Measurements from ENCODE around the gene ATF7IP2. TPM values are rescaled to one million over a fixed set of nuclear protein-coding genes. Genes with fewer than 3 reads are reported as not detected.
"Not testable (repeated sequence)": the region's sequence is repeated elsewhere in the genome, so short reads cannot be mapped to it uniquely, and the experiment has no call there.

ATF7IP2 gene
- total RNA-seq, 1 experiment from 2014 or later = 7.1 TPM

- H3K9me3 ChIP-seq (replicated peaks); H3K27ac ChIP-seq; H3K4me3 ChIP-seq; H3K27me3 ChIP-seq (replicated peaks); H3K36me3 ChIP-seq; DNase-seq (ENCODE audit: low read depth in 1 of 2, low spot score in 2 of 2); H3K4me1 ChIP-seq (replicated peaks): not testable (repeated sequence)
Measured at GRCh38 chr16:10429299-10429969, 43.6 kb downstream of the ATF7IP2 start.

- no peak for DNase-seq (ENCODE audit: low read depth in 1 of 2, low spot score in 2 of 2)
- Histone ChIP-seq H3K9me3 (replicated peaks) (0 out of 2 replicates have a peak, but pooled peaks cover 10% of the 10 kb centered on the region), H3K4me1 (replicated peaks) (no peaks in the 10 kb centered on the region), H3K36me3 (no peaks in the 10 kb centered on the region; the same call in 1 of the 2 replicates), H3K27ac (no peak overlapping the region), H3K4me3 (no peak overlapping the region), H3K27me3 (replicated peaks) (no peaks in the 10 kb centered on the region)
Measured at GRCh38 chr16:10441726-10442125, 55.9 kb downstream of the ATF7IP2 start.

- H3K9me3 ChIP-seq (replicated peaks) = 0 out of 2 replicates have a peak, but pooled peaks cover 14% of the 10 kb centered on the region
- H3K27me3 ChIP-seq (replicated peaks) = no peaks in the 10 kb centered on the region
- no peaks in the 10 kb centered on the region; the same call in 1 of the 2 replicates for H3K36me3 ChIP-seq
- H3K27ac ChIP-seq = no peak overlapping the region
- H3K4me3 ChIP-seq = no peak overlapping the region
- no peak for DNase-seq (ENCODE audit: low read depth in 1 of 2, low spot score in 2 of 2)
- H3K4me1 ChIP-seq (replicated peaks) = no peaks in the 10 kb centered on the region
Measured at GRCh38 chr16:10447289-10447688, 61.4 kb downstream of the ATF7IP2 start.

DNA sequence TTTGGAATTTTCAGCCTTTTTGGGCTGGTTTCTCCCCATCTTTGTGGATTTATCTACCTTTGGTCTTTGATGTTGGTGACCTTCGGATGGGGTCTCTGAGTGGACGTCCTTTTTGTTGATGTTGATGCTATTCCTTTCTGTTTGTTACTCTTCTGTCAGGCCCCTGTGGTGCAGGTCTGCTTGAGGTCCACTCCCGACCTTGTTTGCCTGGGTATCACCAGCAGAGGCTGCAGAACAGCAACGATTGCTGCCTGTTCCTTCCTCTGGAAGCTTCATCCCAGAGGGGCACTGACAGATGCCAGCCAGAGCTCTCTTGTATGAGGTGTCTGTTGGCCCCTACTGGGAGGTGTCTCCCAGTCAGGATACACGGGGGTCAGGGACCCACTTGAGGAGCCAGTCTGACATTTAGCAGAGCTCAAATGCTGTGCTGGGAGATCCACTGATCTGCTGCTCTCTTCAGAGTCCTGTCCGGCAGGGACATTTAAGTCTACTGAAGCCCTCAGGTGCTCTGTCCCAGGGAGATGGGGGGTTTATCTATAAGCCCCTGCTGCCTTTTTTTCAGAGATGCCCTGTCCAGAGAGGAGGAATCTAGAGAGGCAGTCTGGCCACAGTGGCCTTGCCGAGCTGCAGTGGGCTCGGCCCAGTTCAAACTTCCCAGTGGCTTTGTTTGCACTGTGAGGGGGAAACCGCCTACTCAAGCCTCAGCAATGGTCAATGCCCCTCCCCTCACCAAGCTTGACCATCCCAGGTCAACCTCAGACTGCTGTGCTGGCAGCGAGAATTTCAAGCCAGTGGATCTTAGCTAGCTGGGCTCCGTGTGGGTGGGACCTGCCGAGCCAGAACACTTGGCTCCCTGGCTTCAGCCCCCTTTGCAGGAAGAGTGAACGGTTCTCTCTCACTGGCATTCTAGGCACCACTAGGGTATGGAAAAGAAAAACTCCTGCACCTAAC, 66.6 kb downstream of the ATF7IP2 start:
- not testable (repeated sequence) for H3K27ac ChIP-seq; H3K4me1 ChIP-seq (replicated peaks); H3K4me3 ChIP-seq; H3K27me3 ChIP-seq (replicated peaks); DNase-seq (ENCODE audit: low read depth in 1 of 2, low spot score in 2 of 2); H3K9me3 ChIP-seq (replicated peaks); H3K36me3 ChIP-seq

DNA sequence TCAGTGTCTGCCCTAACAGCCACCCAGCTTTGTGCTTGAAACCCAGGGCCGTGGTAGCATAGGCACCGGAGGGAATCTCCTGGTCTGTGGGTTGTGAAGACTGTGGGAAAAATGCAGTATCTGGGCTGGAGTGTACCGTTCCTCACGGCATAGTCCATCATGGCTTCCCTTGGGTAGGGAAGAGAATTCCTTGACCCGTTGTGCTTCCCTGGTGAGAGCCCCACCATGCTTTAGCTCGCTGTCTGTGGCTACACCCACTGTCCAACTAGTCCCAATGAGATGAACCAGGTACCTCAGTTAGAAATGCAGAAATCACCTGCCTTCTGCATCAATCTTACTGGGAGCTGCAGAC, 67.3 kb downstream of the ATF7IP2 start:
- Histone ChIP-seq H3K27ac (no peak overlapping the region), H3K4me1 (replicated peaks) (no peaks in the 10 kb centered on the region), H3K27me3 (replicated peaks) (no peaks in the 10 kb centered on the region), H3K36me3 (no peaks in the 10 kb centered on the region), H3K9me3 (replicated peaks) (no peaks in the 10 kb centered on the region), H3K4me3 (no peak overlapping the region)
- no peak for DNase-seq (ENCODE audit: low read depth in 1 of 2, low spot score in 2 of 2)

GRCh38 chr16:10465821-10466220, 80.0 kb downstream of the ATF7IP2 start:
- H3K27ac ChIP-seq = no peak overlapping the region
- no peaks in the 10 kb centered on the region for H3K27me3 ChIP-seq (replicated peaks)
- H3K36me3 ChIP-seq = no peaks in the 10 kb centered on the region
- no peaks in the 10 kb centered on the region for H3K4me1 ChIP-seq (replicated peaks)
- DNase-seq (ENCODE audit: low read depth in 1 of 2, low spot score in 2 of 2) = no peak
- no peak overlapping the region for H3K4me3 ChIP-seq
- no peaks in the 10 kb centered on the region for H3K9me3 ChIP-seq (replicated peaks)

DNA sequence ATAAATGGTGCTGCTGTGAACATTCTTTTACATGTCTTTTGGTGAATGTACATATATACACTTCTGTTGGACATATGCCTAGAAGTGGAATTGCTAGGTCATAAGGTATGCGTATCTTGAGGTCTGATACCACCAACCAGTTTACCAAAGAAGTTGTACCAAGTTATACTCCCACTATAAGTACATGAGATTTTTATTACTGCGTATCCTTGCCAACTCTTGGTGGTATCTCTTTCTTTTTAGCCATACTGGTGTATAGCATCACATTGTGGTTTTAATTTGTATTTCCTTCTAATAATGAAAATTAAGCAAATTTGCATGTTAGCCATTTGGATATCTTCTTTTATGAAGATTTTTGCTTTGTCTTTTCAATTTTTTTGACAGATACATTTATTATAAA, 80.5 kb downstream of the ATF7IP2 start:
- Histone ChIP-seq H3K36me3 (no peaks in the 10 kb centered on the region), H3K4me3 (no peak overlapping the region), H3K27me3 (replicated peaks) (no peaks in the 10 kb centered on the region), H3K4me1 (replicated peaks) (no peaks in the 10 kb centered on the region), H3K27ac (no peak overlapping the region), H3K9me3 (replicated peaks) (no peaks in the 10 kb centered on the region)
- no peak for DNase-seq (ENCODE audit: low read depth in 1 of 2, low spot score in 2 of 2)

GRCh38 chr16:10466861-10467260, 81.0 kb downstream of the ATF7IP2 start:
- DNase-seq (ENCODE audit: low read depth in 1 of 2, low spot score in 2 of 2) = no peak
- Histone ChIP-seq H3K4me3 (no peak overlapping the region), H3K4me1 (replicated peaks) (no peaks in the 10 kb centered on the region), H3K27ac (no peak overlapping the region), H3K9me3 (replicated peaks) (no peaks in the 10 kb centered on the region), H3K36me3 (no peaks in the 10 kb centered on the region), H3K27me3 (replicated peaks) (no peaks in the 10 kb centered on the region)

DNA sequence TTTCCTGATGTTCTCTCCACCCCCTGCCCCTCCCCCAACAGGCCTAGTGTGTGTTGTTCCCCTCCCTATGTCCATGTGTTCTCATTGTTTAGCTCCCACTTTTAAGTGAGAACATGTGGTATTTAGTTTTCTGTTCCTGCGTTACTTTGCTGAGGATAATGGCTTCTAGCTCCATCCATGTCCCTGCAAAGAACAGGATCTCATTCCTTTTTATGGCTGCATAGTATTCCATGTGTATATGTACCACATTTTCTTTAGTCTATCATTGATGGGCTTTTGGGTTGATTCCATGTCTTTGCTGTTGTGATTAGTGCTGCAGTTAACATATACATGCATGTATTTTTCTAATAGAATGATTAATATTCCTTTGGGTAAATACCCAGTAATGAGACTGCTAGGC, 90.8 kb downstream of the ATF7IP2 start:
- H3K9me3 ChIP-seq (replicated peaks); H3K27me3 ChIP-seq (replicated peaks); H3K4me1 ChIP-seq (replicated peaks); H3K4me3 ChIP-seq; H3K36me3 ChIP-seq; H3K27ac ChIP-seq; DNase-seq (ENCODE audit: low read depth in 1 of 2, low spot score in 2 of 2): not testable (repeated sequence)

DNA sequence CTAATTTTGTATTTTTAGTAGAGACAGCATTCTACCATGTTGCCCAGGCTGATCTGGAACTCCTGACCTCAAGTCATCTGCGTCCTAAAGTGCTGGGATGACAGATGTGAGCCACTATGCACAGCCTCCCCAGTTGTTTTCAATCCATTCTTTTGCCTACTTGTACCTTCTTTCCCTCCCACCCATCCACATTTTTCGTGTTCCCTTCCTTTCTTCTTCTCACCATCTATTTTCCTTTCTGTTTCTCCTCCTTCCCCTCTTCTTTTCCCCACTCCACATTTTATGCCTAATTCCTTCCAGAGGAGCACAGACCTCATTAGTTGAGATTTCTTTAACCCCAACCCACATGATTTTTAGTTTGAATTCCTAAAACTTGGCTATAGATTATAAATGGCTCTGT, 94.3 kb downstream of the ATF7IP2 start:
- no peaks in the 10 kb centered on the region for H3K36me3 ChIP-seq
- H3K27me3 ChIP-seq (replicated peaks) = no peaks in the 10 kb centered on the region
- no peak overlapping the region for H3K27ac ChIP-seq
- no peaks in the 10 kb centered on the region for H3K9me3 ChIP-seq (replicated peaks)
- no peaks in the 10 kb centered on the region for H3K4me1 ChIP-seq (replicated peaks)
- H3K4me3 ChIP-seq = no peak overlapping the region
- DNase-seq (ENCODE audit: low read depth in 1 of 2, low spot score in 2 of 2) = no peak

GRCh38 chr16:10485159-10485558, 99.3 kb downstream of the ATF7IP2 start:
- no peaks in the 10 kb centered on the region for H3K27me3 ChIP-seq (replicated peaks)
- H3K4me1 ChIP-seq (replicated peaks) = no peaks in the 10 kb centered on the region
- no peaks in the 10 kb centered on the region for H3K9me3 ChIP-seq (replicated peaks)
- no peak for DNase-seq (ENCODE audit: low read depth in 1 of 2, low spot score in 2 of 2)
- H3K36me3 ChIP-seq = no peaks in the 10 kb centered on the region
- no peak overlapping the region for H3K27ac ChIP-seq
- H3K4me3 ChIP-seq = no peak overlapping the region

DNA sequence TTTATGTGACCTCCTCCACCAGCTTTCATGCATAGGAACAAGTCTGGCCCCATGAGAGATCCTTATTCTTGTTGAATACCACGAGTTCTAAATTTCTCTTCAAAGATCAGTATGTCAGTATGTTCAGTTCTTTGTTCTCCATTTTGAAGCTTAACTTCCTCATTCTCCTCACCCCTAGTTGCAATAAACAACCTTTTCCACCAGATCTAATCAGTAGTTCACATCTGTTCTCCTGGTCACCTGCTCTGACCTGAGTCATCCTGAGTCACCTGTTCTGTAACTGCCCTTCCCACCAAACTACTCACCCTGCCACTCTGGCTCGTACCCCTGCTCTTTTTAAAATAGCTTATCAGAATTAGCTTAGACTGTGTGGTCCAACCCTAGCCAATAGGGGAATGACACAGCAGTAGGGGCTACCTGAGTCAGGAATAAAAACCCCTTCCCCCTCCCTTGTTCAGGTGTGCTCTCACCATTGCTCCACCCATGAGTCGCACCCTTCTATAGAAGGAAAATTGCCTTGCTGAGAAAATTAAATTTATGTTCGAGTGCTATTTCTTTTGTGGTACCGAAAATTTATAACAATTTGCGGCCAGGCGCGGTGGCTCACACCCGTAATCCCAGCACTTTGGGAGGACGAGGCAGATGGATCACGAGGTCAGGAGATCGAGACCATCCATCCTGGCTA, 100.0 kb downstream of the ATF7IP2 start:
- Histone ChIP-seq H3K36me3 (no peaks in the 10 kb centered on the region), H3K4me1 (replicated peaks) (no peaks in the 10 kb centered on the region), H3K27ac (no peak overlapping the region), H3K9me3 (replicated peaks) (no peaks in the 10 kb centered on the region), H3K27me3 (replicated peaks) (no peaks in the 10 kb centered on the region), H3K4me3 (no peak overlapping the region)
- no peak for DNase-seq (ENCODE audit: low read depth in 1 of 2, low spot score in 2 of 2)

GRCh38 chr16:10490141-10490540, 104.3 kb downstream of the ATF7IP2 start:
- H3K27ac ChIP-seq = no peak overlapping the region
- H3K4me1 ChIP-seq (replicated peaks) = no peaks in the 10 kb centered on the region
- no peak for DNase-seq (ENCODE audit: low read depth in 1 of 2, low spot score in 2 of 2)
- H3K4me3 ChIP-seq = no peak overlapping the region
- H3K9me3 ChIP-seq (replicated peaks) = 0 out of 2 replicates have a peak, but pooled peaks cover under 1% of the 10 kb centered on the region
- no peaks in the 10 kb centered on the region for H3K36me3 ChIP-seq
- no peaks in the 10 kb centered on the region for H3K27me3 ChIP-seq (replicated peaks)

DNA sequence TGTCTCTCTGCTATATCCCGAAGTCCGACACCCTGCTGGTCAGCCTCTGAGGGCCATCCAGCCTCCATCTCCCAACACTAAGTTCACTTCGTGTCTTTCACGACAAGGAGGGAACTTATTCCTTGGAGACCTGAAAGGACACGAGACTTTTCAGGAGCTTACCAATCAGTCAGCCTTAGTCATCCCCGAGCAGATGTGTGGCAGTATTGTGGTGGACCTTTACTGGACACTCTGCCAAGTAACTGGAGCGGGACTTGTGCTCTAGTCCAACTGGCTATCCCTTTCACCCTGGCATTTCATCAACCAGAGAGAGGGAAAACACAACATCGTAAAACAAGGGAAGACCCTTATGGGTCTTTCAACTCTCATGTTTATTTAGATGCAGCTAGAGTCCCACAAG, 107.4 kb downstream of the ATF7IP2 start:
- Histone ChIP-seq H3K9me3 (replicated peaks) (0 out of 2 replicates have a peak, but pooled peaks cover 3% of the 10 kb centered on the region), H3K27ac (no peak overlapping the region), H3K4me3 (no peak overlapping the region), H3K36me3 (no peaks in the 10 kb centered on the region), H3K27me3 (replicated peaks) (no peaks in the 10 kb centered on the region), H3K4me1 (replicated peaks) (no peaks in the 10 kb centered on the region)
- no peak for DNase-seq (ENCODE audit: low read depth in 1 of 2, low spot score in 2 of 2)
